OCI-LY1 (cell line): ENCODE data around the gene TNS4.

Experiments used
- H2AFZ ChIP-seq: fragments of 200-600 bp; sonication (generic), shearing (Covaris generic); 2 replicates; pipeline ENCODE4 v1.6.0; 2014; ENCODE audit warnings: antibody characterized with exemption, mild to moderate bottlenecking, low read length
- H3F3A ChIP-seq: fragments of 200-600 bp; sonication (generic), shearing (Covaris generic); 2 replicates; pipeline ENCODE4 v1.6.0; 2014; ENCODE audit warnings: mild to moderate bottlenecking, antibody characterized with exemption, low read length, moderate library complexity; ENCODE audit not compliant: insufficient read depth
- H3K27ac ChIP-seq: fragments of 200-600 bp; sonication (generic); 2 replicates; pipeline ENCODE4 v1.5.1; 2014; ENCODE audit warnings: low read length, mixed run types, mild to moderate bottlenecking, low read depth; ENCODE audit not compliant: poor library complexity, severe bottlenecking
- H3K27me3 ChIP-seq: fragments of 200-600 bp; sonication (generic); 2 replicates; pipeline ENCODE4 v1.6.0; 2014; ENCODE audit warnings: antibody characterized with exemption, mild to moderate bottlenecking, low read length, moderate library complexity; ENCODE audit not compliant: insufficient read depth
- H3K36me3 ChIP-seq: fragments of 200-600 bp; sonication (generic); 2 replicates; pipeline ENCODE4 v1.6.1; 2014; ENCODE audit warnings: mild to moderate bottlenecking, antibody characterized with exemption, low read length, moderate library complexity, mixed read lengths; ENCODE audit not compliant: insufficient read depth
- H3K4me1 ChIP-seq: fragments of 200-600 bp; sonication (generic); 2 replicates; pipeline ENCODE4 v1.5.1; 2014; ENCODE audit warnings: mild to moderate bottlenecking, low read length, moderate library complexity; ENCODE audit not compliant: insufficient read depth, severe bottlenecking
- H3K4me2 ChIP-seq: fragments of 200-600 bp; sonication (generic), shearing (Covaris generic); 2 replicates; pipeline ENCODE4 v1.6.1; 2014; ENCODE audit warnings: low read length
- H3K4me3 ChIP-seq: fragments of 200-600 bp; sonication (generic); 2 replicates; pipeline ENCODE4 v1.5.1; 2014; ENCODE audit warnings: low read length, low read depth, mild to moderate bottlenecking, mixed read lengths; ENCODE audit not compliant: poor library complexity, severe bottlenecking
- H3K79me2 ChIP-seq: fragments of 200-600 bp; shearing (Covaris generic); 2 replicates; pipeline ENCODE4 v1.6.1; 2016; ENCODE audit warnings: mixed run types, low read length, mixed read lengths; ENCODE audit not compliant: insufficient read depth
- H3K9ac ChIP-seq: fragments of 200-600 bp; sonication (generic), shearing (Covaris generic); 2 replicates; pipeline ENCODE4 v1.6.1; 2014; ENCODE audit warnings: mild to moderate bottlenecking, low read length, mixed read lengths
- H3K9me2 ChIP-seq: fragments of 200-600 bp; sonication (generic), shearing (Covaris generic); 2 replicates; pipeline ENCODE4 v1.6.1; 2014; ENCODE audit warnings: low read depth, mild to moderate bottlenecking, low read length, mixed read lengths
- H3K9me3 ChIP-seq: fragments of 200-600 bp; shearing (Covaris generic); 2 replicates; pipeline ENCODE4 v1.6.1; 2014; ENCODE audit warnings: low read length, mixed read lengths
- H4K20me1 ChIP-seq: fragments of 200-600 bp; sonication (generic), shearing (Covaris generic); 2 replicates; pipeline ENCODE4 v1.6.0; 2016; ENCODE audit warnings: mild to moderate bottlenecking, low read length; ENCODE audit not compliant: insufficient read depth
- CTCF ChIP-seq: fragments of 200-600 bp; sonication (generic), shearing (Covaris generic); IDR thresholded peaks from 2 replicates; pipeline ENCODE4 v1.5.1; 2017; ENCODE audit warnings: mild to moderate bottlenecking, antibody characterized with exemption, low read length, moderate library complexity, mixed read lengths
- EZH2 ChIP-seq: fragments of 200-600 bp; sonication (generic), shearing (Covaris generic); IDR thresholded peaks from 2 replicates; pipeline ENCODE4 v1.8.0; 2017; ENCODE audit warnings: borderline replicate concordance, mixed run types, mild to moderate bottlenecking, antibody characterized with exemption, low read length, moderate library complexity, mixed read lengths

Gene TNS4

GRCh38 chr17:40432864-40433528, 68.4 kb downstream of the TNS4 start:
- Histone ChIP-seq H3K9ac (no peak overlapping the region), H3K27ac (no peak overlapping the region), H3K9me3 (no peaks in the 10 kb centered on the region), H3K9me2 (no peaks in the 10 kb centered on the region), H3K79me2 (no peaks in the 10 kb centered on the region), H3K27me3 (peaks cover 8% of the 10 kb centered on the region; the same call in 1 of the 2 replicates), H2AFZ (no peak overlapping the region), H4K20me1 (no peaks in the 10 kb centered on the region), H3F3A (no peaks in the 10 kb centered on the region), H3K4me1 (no peaks in the 10 kb centered on the region), H3K4me2 (no peak overlapping the region), H3K36me3 (no peaks in the 10 kb centered on the region), H3K4me3 (no peak overlapping the region)
- no peak for TF ChIP-seq EZH2
- TF ChIP-seq CTCF, result no peak

- Histone ChIP-seq H3K27ac (no peak overlapping the region), H3K9me2 (no peaks in the 10 kb centered on the region), H3K4me3 (no peak overlapping the region), H3K4me1 (no peaks in the 10 kb centered on the region), H2AFZ (no peak overlapping the region), H4K20me1 (no peaks in the 10 kb centered on the region), H3K9me3 (no peaks in the 10 kb centered on the region), H3K79me2 (no peaks in the 10 kb centered on the region), H3F3A (no peaks in the 10 kb centered on the region), H3K4me2 (no peak overlapping the region), H3K9ac (no peak overlapping the region), H3K27me3 (peaks cover 8% of the 10 kb centered on the region; the same call in 1 of the 2 replicates), H3K36me3 (no peaks in the 10 kb centered on the region)
- no peak for TF ChIP-seq CTCF
- TF ChIP-seq EZH2, result no peak
These were observed 70.2 kb downstream of the TNS4 start for GRCh38 chr17:40431231-40431602.

GRCh38 chr17:40430272-40431230, 70.9 kb downstream of the TNS4 start:
- Histone ChIP-seq H4K20me1 (no peaks in the 10 kb centered on the region), H3K27ac (no peak overlapping the region), H3K4me3 (no peak overlapping the region), H3K4me1 (no peaks in the 10 kb centered on the region), H3K4me2 (no peak overlapping the region), H3K9me2 (no peaks in the 10 kb centered on the region), H2AFZ (no peak overlapping the region), H3K79me2 (no peaks in the 10 kb centered on the region), H3F3A (no peaks in the 10 kb centered on the region), H3K9me3 (no peaks in the 10 kb centered on the region), H3K9ac (no peak overlapping the region), H3K27me3 (peaks cover 8% of the 10 kb centered on the region; the same call in 1 of the 2 replicates), H3K36me3 (no peaks in the 10 kb centered on the region)
- TF ChIP-seq EZH2 (no peak), CTCF (no peak)
